Gastroesophageal sphincter (tissue), 4 donors: Measurements from ENCODE around the gene COLEC11. TPM values are rescaled to one million over a fixed set of nuclear protein-coding genes. Genes with fewer than 3 reads are reported as not detected.

ENCODE experiments used
- ATAC-seq: fragments of 150-250 bp; one replicate; pipeline ENCODE4 v1.9.1; 2016; ENCODE audit warnings: mild to moderate bottlenecking, moderate library complexity
- H3K27ac ChIP-seq, 4 donors: fragments of 200-600 bp; sonication (generic) in 3 of 4; 1 replicate in 3 of 4; 2 replicates in 1 of 4; pipeline ENCODE4 v1.5.1; 2016 to 2019
- H3K27me3 ChIP-seq: fragments of 200-600 bp; sonication (generic); one replicate; pipeline ENCODE4 v1.5.1; 2019
- H3K36me3 ChIP-seq, 2 donors: fragments of 200-600 bp; sonication (generic); one replicate each; pipeline ENCODE4 v1.5.1; 2019; ENCODE audit warnings: control low read depth in 1 of 2
- H3K4me1 ChIP-seq, 3 donors: fragments of 200-600 bp; sonication (generic); 1 replicate in 2 of 3; 2 replicates in 1 of 3; pipeline ENCODE4 v1.5.1; 2016 to 2019; ENCODE audit warnings: control low read depth in 2 of 3
- H3K4me3 ChIP-seq, 2 donors: fragments of 200-600 bp; sonication (generic); one replicate each; pipeline ENCODE4 v1.5.1; 2019; ENCODE audit warnings: mild to moderate bottlenecking in 1 of 2, moderate library complexity in 1 of 2
- H3K9me3 ChIP-seq, 3 donors: fragments of 200-600 bp; sonication (generic); one replicate each; pipeline ENCODE4 v1.5.1; 2017 to 2019; ENCODE audit warnings: control low read depth in 2 of 3
- CTCF ChIP-seq, 4 experiments: fragments of 200-600 bp in 2 of 4; fragments of 450-650 bp in 2 of 4; sonication (generic) in 1 of 4; IDR thresholded peaks; one replicate each; pipeline ENCODE4 v1.5.1; 2017 to 2019; ENCODE audit warnings: antibody characterized with exemption in 4 of 4, mild to moderate bottlenecking in 2 of 4, moderate library complexity in 2 of 4
- EP300 ChIP-seq: sonication (generic); formaldehyde crosslinking; IDR thresholded peaks from one replicate; pipeline ENCODE4 v1.6.1; 2017; ENCODE audit warnings: antibody characterized with exemption, mild to moderate bottlenecking
- POLR2A ChIP-seq, 2 donors: fragments of 450-650 bp; IDR thresholded peaks; one replicate each; pipeline ENCODE4 v1.6.1; 2017; ENCODE audit warnings: antibody characterized with exemption in 2 of 2, mild to moderate bottlenecking in 2 of 2, moderate library complexity in 1 of 2
- POLR2AphosphoS5 ChIP-seq: sonication (generic); formaldehyde crosslinking; IDR thresholded peaks from one replicate; pipeline ENCODE4 v1.6.1; 2017; ENCODE audit warnings: antibody characterized with exemption
- WGBS, 2 donors: methylation state at CpG; one replicate each; pipeline ENCODE4 v1.1.5; 2018; ENCODE audit warnings: low coverage in 1 of 2; 5-methylcytosine and 5-hydroxymethylcytosine counted together
- total RNA-seq, 4 donors: library from RNA; depleted of rRNA; stranded (reverse); fragments of >200 nt; gene quantifications; one replicate each; pipeline ENCODE4 v1.1.0, GENCODE V29; 2016

COLEC11 gene
- total RNA-seq, 4 donors from 2014 or later = 0.57 to 5.0 (median 3.1) TPM

GRCh38 chr2:3584608-3585260, 10.2 kb upstream of the COLEC11 start:
- no peaks in the 10 kb centered on the region for H3K9me3 ChIP-seq
- H3K27me3 ChIP-seq = no peaks in the 10 kb centered on the region
- H3K27ac ChIP-seq = peak overlapping the region; percentile 59 to 81 (median 77)
- TF ChIP-seq POLR2AphosphoS5 = no peak
- no peak for TF ChIP-seq POLR2A (IDR thresholded peaks at IDR 0.05)
- TF ChIP-seq CTCF (IDR thresholded peaks at IDR 0.05) = no peak
- TF ChIP-seq EP300 = no peak
- H3K4me3 ChIP-seq = peak overlapping the region in 1 of 2 donors; percentile 35
- H3K4me1 ChIP-seq = peaks cover 0 to 23% (median 14%) of the 10 kb centered on the region in 3 donors
- peaks cover 0 to 41% of the 10 kb centered on the region in 2 donors for H3K36me3 ChIP-seq
- no peak for ATAC-seq
- WGBS, 2 donors = 63 to 69% methylated on average over 3 to 4 of the region's 4 CpGs

GRCh38 chr2:3585261-3586109, 9.4 kb upstream of the COLEC11 start:
- Histone ChIP-seq H3K9me3 (no peaks in the 10 kb centered on the region), H3K27ac (peak overlapping the region; percentile 59 to 81 (median 77)), H3K4me3 (peak overlapping the region in 1 of 2 donors; percentile 35), H3K36me3 (peaks cover 0 to 33% of the 10 kb centered on the region in 2 donors), H3K4me1 (peaks cover 0 to 20% (median 14%) of the 10 kb centered on the region in 3 donors), H3K27me3 (no peaks in the 10 kb centered on the region)
- 22 to 62% methylated on average over 4 to 11 of the region's 29 CpGs for WGBS, 2 donors
- peak; percentile 80 for ATAC-seq
- TF ChIP-seq POLR2AphosphoS5 (peak; percentile 81), POLR2A (IDR thresholded peaks at IDR 0.05) (no peak), EP300 (no peak), CTCF (IDR thresholded peaks at IDR 0.05) (no peak)

GRCh38 chr2:3586220-3586619, 8.7 kb upstream of the COLEC11 start:
- no peaks in the 10 kb centered on the region for H3K27me3 ChIP-seq
- no peak overlapping the region for H3K4me3 ChIP-seq
- H3K4me1 ChIP-seq = peaks cover 0 to 20% (median 14%) of the 10 kb centered on the region in 3 donors
- no peaks in the 10 kb centered on the region for H3K9me3 ChIP-seq
- 33 to 61% methylated on average over 3 to 4 of the region's 16 CpGs for WGBS, 2 donors
- peaks cover 0 to 26% of the 10 kb centered on the region in 2 donors for H3K36me3 ChIP-seq
- TF ChIP-seq CTCF (IDR thresholded peaks at IDR 0.05) = no peak
- TF ChIP-seq EP300 = no peak
- TF ChIP-seq POLR2A (IDR thresholded peaks at IDR 0.05) = no peak
- TF ChIP-seq POLR2AphosphoS5 = no peak
- ATAC-seq = no peak
- peak overlapping the region; percentile 59 to 81 (median 77) for H3K27ac ChIP-seq

DNA sequence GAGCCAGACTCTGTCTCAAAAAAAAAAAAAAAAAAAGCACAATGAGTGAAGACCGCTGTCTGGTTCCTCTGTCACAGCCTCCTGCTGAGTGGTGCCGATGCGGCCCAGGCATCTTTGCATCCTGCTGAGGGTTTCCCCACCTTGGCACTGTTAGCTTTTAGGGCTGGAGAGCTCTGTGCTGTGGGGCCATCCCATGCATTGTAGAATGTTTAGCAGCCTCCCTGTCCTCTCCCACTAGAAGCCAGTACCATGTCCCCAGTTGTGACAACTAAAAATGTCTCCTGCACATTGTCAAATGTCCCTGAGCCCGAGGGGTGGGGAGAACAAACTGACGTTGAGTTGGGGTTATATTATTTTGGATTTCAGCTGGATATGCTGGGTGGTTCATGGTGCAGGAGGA, 7.9 kb upstream of the COLEC11 start:
- no peak for TF ChIP-seq CTCF (IDR thresholded peaks at IDR 0.05)
- TF ChIP-seq EP300 = no peak
- TF ChIP-seq POLR2A (IDR thresholded peaks at IDR 0.05) = no peak
- TF ChIP-seq POLR2AphosphoS5 = no peak
- WGBS, 2 donors = 89 to 100% methylated on average over 3 to 5 of the region's 5 CpGs
- Histone ChIP-seq H3K27me3 (no peaks in the 10 kb centered on the region), H3K36me3 (peaks cover 0 to 18% of the 10 kb centered on the region in 2 donors), H3K4me3 (no peak overlapping the region), H3K9me3 (no peaks in the 10 kb centered on the region), H3K4me1 (peaks cover 0 to 20% (median 14%) of the 10 kb centered on the region in 3 donors), H3K27ac (no peak overlapping the region)
- ATAC-seq = no peak
